SK-N-SH treated with all-trans-retinoic acid at 6 μM for 48 hours (cell line): ENCODE results near the gene ZNF205.

ENCODE experiments used
- ARNTL ChIP-seq: fragments of 450-650 bp; formaldehyde crosslinking; IDR thresholded peaks from 2 replicates; pipeline ENCODE4 v1.5.0; 2020; ENCODE audit warnings: low read depth, mild to moderate bottlenecking, moderate library complexity, borderline replicate concordance
- CREB5 ChIP-seq: fragments of 250-450 bp; sonication (Bioruptor Pico); IDR thresholded peaks from 2 replicates; pipeline ENCODE4 v1.5.1; 2020; ENCODE audit warnings: low read depth, mild to moderate bottlenecking, moderate library complexity
- CSDC2 ChIP-seq: fragments of 250-450 bp; sonication (Bioruptor Pico); IDR thresholded peaks from 2 replicates; pipeline ENCODE4 v1.5.0; 2020; ENCODE audit warnings: mild to moderate bottlenecking, moderate library complexity
- PATZ1 ChIP-seq: fragments of 250-450 bp; sonication (Bioruptor Pico); IDR thresholded peaks from 2 replicates; pipeline ENCODE4 v1.8.0; 2020; ENCODE audit warnings: mild to moderate bottlenecking, moderate library complexity, borderline replicate concordance
- RARB ChIP-seq: fragments of 250-450 bp; sonication (Bioruptor Pico); IDR thresholded peaks from 2 replicates; pipeline ENCODE4 v1.8.0; 2021; ENCODE audit warnings: mild to moderate bottlenecking, moderate library complexity
- TCF4 ChIP-seq: fragments of 250-450 bp; sonication (Bioruptor Pico); IDR thresholded peaks from 2 replicates; pipeline ENCODE4 v1.8.0; 2021; ENCODE audit warnings: mild to moderate bottlenecking, moderate library complexity, borderline replicate concordance
- TOX ChIP-seq: fragments of 250-450 bp; sonication (Bioruptor Pico); IDR thresholded peaks from 2 replicates; pipeline ENCODE4 v1.8.0; 2021; ENCODE audit warnings: mild to moderate bottlenecking, moderate library complexity, borderline replicate concordance
- ZC3H10 ChIP-seq: fragments of 250-450 bp; sonication (Bioruptor Pico); IDR thresholded peaks from 2 replicates; pipeline ENCODE4 v1.5.1; 2021; ENCODE audit warnings: mild to moderate bottlenecking, moderate library complexity
- ZFP30 ChIP-seq: fragments of 450-650 bp; formaldehyde crosslinking; IDR thresholded peaks from 2 replicates; pipeline ENCODE4 v1.5.0; 2022; ENCODE audit warnings: mild to moderate bottlenecking, moderate library complexity
- ZNF70 ChIP-seq: fragments of 450-650 bp; formaldehyde crosslinking; IDR thresholded peaks from 2 replicates; pipeline ENCODE4 v1.5.0; 2020; ENCODE audit warnings: mild to moderate bottlenecking, moderate library complexity
- ZNF8 ChIP-seq: fragments of 450-650 bp; formaldehyde crosslinking; IDR thresholded peaks from 2 replicates; pipeline ENCODE4 v1.5.0; 2020; ENCODE audit warnings: mild to moderate bottlenecking, moderate library complexity

DNA sequence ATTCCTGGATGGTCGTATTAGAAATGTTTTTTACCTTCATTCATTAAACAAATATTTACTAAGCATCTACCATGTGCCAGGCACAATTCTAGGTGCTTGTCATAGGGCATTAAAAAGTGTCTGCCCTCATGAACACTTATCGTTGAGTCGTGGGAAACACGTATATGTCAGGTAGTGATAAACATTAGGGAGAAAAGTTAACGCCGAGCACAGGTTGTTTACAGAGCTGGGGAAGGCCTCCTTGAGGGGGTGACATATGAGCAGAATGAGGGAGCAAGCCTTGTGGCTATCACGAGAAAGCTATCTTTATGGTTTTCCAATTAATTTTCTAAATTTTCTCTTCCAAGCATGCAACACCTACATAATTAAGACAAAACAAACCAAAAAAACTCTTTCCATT, 21.5 kb downstream of the ZNF205 start:
- TF ChIP-seq ARNTL (CRISPR knock-in tag) (no peak), PATZ1 (CRISPR knock-in tag) (no peak), ZNF70 (no peak), CREB5 (CRISPR knock-in tag) (no peak), ZC3H10 (CRISPR knock-in tag) (no peak), ZFP30 (CRISPR knock-in tag) (no peak), TCF4 (CRISPR knock-in tag) (no peak), TOX (CRISPR knock-in tag) (no peak), RARB (no peak), ZNF8 (CRISPR knock-in tag) (no peak), CSDC2 (CRISPR knock-in tag) (no peak)
